NCI-H345 treated with DMSO at 0.1 percent for 48 hours (cell line): ENCODE data around the gene PLA2G6.

Experiments used
- DNase-seq: peaks from one replicate; lab custom pipeline; 2025; ENCODE audit not compliant: unreplicated experiment; lab: John Stamatoyannopoulos, UW

The PLA2G6 gene, protein sequence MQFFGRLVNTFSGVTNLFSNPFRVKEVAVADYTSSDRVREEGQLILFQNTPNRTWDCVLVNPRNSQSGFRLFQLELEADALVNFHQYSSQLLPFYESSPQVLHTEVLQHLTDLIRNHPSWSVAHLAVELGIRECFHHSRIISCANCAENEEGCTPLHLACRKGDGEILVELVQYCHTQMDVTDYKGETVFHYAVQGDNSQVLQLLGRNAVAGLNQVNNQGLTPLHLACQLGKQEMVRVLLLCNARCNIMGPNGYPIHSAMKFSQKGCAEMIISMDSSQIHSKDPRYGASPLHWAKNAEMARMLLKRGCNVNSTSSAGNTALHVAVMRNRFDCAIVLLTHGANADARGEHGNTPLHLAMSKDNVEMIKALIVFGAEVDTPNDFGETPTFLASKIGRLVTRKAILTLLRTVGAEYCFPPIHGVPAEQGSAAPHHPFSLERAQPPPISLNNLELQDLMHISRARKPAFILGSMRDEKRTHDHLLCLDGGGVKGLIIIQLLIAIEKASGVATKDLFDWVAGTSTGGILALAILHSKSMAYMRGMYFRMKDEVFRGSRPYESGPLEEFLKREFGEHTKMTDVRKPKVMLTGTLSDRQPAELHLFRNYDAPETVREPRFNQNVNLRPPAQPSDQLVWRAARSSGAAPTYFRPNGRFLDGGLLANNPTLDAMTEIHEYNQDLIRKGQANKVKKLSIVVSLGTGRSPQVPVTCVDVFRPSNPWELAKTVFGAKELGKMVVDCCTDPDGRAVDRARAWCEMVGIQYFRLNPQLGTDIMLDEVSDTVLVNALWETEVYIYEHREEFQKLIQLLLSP

DNA sequence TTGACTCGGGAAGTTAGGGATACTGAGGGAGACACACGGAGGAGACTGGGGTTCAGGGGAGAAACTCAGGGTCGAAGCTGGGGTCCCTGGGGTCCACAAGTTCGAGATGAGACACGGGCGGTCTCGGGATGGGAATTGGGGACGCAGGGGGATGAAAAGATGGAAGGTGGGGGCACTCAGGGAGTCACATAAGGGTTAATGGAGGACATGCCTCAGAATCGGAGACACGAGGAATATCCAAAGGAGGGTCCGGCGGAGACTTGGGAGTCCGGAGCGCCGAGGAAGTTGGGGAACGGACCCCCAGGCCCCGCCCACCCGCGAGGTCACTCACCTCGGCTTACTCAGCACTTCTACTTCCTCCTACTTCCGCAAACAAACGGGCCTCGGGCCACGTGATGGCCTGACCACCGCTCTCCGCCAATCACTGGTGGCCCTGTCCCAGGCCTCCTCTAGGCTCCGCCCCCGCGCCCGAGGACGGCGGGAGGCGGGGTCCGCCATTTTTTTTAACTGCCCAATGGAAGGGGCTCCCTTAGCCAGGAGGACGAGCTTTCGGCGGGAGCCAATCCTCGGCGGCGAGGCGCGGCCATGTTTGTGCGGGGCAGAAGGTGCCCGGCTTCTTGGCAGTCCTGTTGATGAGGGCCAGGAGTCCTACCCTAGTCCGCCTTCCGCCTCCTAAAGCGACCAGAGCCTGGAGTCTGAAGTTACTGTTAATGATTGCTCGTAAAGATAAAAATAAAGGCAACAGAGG, at the start of gene PLA2G6:
Gene PLA2G6, minus strand, starts transcription at position 378 of the 748 bp plus-strand sequence. CDS start 12,404 bp downstream, outside the sequence.
- peak; percentile 93 for DNase-seq

DNA sequence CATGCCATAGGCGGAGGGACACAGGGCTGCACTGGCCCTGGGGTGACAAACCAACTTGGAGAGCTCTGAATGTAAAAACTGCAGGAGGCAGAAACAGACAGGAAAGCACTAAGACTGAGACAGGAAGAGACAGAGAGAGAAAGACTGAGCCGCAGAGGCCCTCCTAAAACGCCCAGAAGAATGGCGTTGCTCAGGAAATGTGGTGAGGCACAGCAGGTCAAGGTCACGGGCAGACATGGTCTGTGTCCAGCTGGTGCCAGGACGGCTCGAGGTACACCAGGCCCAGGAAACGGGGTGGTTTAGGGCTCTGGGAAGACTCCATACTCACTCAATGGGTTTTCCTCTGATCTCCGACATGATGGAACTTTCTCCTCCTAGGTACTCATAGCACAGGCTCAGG, 49.3 kb upstream of the PLA2G6 start:
- no peak for DNase-seq

DNA sequence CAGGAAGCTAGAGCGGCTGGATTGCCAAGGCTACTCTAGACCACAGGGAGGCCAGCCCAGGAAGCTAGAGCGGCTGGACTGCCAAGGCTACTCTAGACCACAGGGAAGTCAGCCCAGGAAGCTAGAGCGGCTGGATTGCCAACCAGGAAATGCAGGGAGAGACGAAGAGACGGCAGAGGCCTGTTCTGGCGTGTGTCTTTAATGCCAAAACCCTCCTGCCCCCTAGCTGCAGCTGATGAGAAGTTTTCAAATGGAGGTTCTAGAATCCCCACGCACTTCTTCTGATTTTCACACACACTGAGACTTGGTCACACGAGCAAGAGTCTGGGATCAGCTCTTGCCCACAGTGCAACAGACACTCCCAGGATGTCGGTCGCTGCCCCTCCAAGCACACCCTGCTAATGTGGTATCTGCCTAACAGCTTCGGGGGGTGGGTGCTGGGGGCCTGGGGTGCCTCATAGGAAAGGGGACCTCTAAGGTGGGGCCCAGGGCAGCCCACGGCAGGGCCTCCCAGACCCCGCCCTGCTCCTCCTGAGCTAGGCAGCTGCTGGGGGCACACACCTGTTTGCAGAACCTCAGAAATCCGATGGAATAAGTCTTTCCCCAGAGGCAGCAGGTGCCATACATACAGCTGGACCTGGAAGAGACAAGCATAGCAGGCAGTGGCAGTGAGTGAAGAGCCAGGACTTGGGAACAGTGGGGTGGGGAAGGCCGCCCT, 48.6 kb upstream of the PLA2G6 start:
- no peak for DNase-seq

DNA sequence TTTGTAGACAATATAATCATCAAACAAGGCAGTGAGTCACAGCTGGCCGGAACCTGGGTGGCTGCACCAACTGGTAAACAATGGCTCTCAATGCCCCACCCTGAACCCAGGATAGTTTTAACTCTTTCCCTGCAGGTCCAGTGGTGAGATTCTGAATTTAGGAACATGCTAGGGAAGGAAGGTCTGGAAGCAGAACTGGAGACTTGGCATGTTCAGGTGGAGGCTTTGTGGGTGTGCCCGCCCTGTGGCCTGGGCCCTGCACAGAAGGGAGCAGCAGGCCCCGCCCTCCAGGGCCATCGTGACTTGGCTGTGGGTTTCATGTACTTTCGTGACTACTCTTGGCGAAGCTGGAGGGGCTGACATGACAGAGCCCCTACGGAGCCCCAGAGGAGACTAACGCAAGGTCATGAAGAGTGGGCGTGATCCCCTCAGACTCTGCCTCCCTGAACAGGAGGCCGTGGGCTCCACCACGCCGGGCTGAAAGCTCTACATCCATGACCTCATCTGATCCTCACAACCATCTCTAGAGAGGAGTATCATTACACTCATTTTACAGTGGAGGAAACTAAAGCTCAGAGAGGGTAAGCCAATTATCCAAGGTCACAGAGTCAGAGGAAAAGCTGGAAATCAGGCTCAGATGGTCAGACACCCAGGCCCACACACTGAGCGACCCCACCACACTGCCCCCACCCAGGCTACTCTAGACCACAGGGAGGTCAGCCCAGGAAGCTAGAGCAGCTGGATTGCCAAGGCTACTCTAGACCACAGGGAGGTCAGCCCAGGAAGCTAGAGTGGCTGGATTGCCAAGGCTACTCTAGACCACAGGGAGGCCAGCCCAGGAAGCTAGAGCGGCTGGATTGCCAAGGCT, 47.5 kb upstream of the PLA2G6 start:
- no peak for DNase-seq

DNA sequence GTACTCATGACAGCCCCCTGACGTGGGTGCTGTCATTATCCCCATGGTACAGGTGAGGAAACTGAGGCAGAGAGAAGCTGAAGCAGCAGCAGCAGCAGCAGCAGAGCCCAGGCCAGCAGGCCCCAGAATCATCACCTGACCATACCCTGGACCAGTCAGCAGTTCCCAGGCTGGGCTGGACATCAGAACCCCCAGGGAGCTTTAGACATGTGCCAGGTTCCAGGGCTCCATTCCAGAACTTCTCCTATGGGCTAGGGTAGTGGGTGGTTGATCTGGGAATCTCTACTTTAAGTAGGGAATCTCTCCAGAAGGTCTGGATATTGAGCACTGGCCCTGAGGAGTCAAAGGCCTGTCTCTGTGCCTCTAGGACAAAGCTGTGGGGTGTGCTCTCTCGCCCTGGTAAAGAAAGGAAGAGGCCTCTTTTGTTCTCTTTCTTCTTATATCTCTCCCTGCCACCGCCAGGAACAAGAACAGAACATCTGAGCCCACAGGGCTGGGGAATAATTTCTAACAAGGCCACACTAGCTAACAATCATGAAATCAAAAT, 46.8 kb upstream of the PLA2G6 start:
- DNase-seq: no peak

DNA sequence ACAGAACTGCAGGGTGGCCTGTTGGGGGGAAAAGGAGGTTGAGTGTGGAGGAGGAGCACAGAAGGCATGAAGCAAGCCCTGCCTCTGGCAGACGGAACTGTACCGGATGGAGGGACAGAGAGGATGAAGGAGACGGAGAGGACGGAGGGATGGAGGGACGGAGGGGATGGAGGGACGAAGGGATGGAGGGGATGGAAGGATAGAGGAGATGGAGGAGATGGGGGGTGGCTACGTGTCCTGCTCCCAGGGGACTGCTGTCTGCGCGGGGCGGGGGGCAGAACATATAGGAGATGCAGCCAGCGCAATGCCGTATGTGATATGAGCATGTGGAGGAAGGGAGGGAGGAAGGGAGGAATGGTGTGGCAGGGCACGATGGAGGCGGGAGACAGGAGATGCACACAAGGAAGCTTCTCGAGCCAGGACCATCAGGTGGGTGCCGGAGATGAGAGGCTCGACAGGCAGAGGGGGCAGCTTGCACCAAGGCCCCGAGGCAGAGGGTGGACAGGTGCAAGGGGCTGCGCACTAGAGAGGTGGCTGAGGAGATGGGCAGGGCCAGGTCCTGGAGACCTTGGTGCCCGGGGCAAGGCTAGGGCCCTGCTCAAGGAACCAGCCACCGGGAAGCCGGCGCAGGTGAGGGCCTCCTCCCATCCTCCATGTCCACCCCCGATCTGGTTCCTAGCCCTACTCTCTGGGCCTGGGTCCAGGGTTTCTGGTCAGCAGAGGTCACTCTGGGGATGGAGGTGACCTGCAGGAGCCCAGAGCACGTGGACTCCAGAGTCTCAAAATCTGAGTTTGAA, 45.4 kb upstream of the PLA2G6 start:
- DNase-seq: no peak

DNA sequence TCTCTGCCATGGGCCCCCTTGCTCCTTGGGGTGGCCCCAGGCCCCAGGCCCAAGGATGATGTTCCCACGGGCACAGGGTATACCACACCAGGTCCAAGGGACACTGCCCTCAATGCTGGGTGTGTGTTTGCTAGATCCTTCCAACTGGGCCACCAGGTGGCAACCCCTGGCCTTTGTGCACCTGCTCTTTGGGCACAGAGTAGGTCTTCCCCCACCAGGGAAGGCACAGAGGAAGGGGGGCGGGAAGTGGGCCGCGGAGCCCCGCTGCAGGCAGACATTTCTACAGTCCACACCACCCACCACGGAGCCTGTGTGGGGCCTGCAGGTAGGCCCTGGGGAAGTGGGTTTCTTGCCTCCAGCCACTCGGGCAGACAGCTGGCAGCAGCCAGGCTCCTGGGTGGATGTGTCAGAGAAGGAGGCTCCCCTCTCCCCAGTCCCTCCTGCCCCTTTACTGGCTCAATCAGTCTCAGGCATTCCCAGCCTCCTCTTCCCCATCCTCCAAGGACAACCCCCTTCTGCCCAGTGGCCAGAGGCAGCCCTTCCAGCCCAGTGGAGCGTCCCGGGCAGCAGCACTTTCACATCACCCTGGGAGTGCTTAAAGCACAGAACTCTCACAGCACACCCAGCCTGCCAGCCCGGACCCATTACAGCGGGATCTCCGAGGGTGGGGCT, 41.8 kb upstream of the PLA2G6 start:
- DNase-seq: no peak

DNA sequence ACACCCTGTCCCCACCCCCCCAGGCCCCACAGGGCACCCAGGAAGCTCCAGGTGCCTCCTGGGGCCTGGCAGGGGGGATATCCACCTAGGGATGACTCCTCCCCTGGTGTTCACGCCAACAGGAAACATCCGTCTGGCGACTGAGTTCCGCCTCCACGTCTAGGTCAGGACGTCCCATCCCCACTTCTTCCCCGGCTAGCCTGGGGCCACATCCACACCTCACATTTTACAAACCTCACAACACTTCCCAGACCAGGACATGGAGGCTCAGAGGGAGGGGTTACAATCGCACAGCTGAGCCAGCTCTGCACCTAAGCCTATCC, 41.1 kb upstream of the PLA2G6 start:
- DNase-seq: no peak

DNA sequence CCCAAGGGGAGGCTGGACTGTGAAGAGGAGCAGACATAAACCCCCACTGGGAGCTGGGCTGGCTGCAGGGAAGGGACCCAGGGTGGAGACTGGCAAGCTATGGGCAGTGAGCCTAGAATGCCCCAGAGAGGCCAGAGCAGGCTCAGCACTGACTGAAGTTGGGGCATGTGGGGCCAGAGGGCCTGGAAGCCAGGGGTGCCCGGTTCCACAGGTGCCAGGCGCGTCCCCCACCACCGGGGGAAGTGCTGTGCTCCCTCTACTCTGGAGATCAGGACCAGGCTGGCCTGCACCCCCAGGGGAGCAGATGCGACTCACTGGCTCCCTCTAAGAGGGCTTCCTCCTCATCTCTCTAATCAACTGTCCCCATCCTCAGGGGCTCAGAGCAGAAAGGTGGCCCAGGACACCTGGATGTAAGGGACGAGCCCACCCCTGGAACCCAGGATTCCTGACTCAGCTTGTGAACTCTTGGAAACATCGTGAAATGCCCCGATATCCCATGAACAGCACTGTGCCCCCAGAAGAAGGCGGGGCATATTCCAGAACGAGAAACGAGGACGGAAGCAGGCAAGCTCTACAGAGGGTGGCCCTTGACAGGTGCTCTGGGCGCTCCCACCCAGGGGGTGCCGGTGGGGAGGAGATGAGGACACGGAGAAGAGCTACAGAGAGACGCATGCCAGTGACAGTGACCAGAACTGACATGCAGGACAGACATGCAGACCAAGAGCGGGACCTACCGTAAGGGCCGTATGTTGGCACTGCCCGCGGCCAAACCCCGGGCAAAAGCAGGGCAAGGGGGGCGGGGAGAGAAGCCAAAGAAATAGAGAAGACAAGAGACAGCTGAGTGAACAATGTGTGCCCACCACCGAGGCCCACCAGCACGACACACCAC, 40.5 kb upstream of the PLA2G6 start:
- no peak for DNase-seq

DNA sequence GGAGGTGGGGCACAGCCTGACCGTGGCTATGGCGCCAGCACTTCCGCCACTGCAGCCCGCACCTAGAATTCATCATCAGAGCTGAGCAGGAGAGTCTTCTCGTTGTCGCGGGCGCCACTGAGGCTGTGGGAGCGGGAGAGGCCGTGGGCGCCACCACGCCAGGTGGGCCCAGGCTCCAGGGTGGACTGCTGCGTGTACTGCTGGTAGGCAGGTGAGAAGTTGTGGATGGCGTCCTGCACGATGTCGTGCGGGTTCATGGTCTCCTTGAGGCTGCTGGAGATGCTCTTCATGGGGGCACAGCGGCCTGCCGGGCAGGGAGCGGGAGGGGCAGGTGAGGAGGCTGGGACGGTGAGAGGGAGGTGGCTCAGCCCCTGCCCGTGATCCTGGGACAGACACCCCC, 39.8 kb upstream of the PLA2G6 start:
- DNase-seq: no peak

DNA sequence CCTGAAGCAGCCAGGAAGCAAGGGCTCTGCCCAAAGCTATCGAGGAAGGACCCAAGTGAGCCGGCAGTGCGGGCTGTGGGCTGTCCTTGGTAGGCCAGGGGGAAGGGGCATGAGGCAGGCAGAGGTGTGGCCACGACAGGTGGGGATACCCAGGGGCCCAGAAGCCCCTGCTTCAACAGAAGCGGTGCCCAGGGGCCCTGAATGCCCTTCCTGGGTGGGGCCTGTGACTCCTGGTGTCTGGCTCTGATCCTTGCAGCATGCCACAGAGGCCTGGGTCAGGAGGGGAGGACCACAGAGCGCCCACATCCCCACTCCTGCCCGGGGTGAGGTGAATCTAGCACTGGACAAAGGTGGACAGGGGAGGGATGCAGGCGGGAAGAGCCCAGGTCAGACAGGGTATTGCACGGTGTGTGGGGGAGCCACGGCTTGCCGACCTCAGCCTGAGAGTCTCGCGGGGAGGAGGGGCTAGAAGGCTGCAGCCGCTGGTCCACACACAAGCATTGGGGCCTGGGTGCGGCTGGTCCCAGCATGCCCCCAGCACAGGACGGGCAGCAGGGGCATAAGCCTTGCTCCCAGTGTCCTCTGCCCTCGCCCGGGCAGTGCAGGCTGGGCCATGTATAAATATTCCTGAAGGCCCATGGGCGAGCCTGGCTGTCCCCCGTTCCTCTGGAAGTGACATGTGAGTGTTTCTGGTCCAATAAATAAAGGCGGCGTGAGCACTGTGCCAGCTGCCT, 39.2 kb upstream of the PLA2G6 start:
- no peak for DNase-seq

DNA sequence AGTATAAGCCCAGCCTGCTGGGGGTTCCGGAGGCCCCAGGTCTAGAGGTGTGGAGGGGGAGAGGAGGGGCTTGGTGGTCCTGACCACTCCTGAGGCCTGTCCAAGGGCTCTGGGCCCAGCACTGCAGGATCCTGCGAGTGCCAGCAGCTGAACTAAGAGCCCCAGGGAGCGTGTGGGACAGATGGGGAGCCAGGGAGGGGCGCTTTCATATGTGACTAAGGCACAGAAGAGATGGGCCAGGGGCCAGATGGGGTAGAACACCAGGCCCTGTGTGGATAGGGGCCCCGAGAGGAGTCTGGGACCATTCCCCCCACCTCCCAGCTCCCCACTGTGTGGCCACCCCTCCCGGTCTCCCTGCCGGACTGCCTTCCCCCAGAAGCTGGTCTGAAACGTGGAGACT, 38.5 kb upstream of the PLA2G6 start:
- DNase-seq: no peak

DNA sequence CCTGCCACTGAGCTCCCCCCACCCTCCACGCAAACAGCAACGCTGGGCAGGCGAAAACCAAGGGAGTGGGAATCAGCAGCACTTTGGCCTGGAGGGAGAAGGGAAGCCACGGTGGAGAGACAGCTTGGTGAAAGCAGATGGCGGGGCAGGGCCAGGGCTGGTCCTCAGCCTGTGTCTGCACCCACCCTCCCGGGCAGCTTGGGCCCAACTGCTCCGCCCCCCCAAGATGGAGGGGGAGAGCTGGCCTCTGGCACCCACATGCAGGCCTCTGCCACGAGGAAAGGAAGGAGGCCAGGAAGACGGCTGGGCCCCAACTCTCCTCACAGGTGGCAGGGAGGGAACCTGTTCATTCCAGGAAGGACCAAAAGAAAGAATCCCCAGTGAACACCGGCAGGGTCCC, 38.0 kb upstream of the PLA2G6 start:
- no peak for DNase-seq

DNA sequence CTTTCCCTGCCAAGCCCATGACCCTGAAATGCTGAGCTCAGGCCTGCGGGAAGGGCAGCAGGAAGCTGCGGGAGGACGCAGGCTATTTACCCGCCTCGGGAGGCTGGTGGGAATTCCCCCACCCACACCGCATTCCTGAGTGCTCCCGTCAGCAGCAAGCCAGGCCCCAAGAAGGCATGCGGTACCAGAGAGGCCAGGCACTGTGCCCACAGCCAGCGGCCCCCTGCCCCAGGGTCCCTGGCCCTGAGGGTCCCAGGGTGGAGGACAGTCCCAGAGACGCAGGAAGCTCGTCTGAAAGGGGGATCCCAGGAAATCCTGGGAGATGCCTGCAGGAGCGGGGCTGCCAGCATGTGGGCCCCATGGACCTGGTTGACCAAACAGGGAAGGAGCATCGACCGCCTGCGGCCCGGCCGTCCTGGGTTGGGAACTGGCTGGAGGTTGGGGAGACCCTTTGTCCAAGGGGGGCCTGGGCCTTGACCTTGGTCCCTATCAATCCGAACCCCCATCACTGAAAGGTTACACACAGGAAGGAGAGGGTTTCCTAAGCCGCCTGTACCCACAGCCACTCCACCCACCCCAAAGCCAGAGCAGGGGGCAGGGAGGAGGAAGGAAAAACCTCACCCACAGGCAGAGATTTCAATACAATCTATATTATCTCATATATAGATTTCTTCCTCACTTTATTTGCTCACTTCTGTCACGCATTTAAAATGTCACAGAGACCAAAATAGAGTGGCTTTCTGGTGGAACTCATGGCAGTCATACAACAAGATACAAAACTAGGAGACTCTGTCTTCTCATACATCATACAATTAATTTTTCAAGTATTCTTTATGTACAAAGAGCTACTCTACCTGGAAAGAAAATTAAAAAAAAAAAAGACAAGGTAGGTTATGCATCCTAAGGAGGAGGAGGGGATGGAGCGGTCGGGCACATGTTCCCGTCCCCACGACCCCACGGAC, 37.3 kb upstream of the PLA2G6 start:
- no peak for DNase-seq

DNA sequence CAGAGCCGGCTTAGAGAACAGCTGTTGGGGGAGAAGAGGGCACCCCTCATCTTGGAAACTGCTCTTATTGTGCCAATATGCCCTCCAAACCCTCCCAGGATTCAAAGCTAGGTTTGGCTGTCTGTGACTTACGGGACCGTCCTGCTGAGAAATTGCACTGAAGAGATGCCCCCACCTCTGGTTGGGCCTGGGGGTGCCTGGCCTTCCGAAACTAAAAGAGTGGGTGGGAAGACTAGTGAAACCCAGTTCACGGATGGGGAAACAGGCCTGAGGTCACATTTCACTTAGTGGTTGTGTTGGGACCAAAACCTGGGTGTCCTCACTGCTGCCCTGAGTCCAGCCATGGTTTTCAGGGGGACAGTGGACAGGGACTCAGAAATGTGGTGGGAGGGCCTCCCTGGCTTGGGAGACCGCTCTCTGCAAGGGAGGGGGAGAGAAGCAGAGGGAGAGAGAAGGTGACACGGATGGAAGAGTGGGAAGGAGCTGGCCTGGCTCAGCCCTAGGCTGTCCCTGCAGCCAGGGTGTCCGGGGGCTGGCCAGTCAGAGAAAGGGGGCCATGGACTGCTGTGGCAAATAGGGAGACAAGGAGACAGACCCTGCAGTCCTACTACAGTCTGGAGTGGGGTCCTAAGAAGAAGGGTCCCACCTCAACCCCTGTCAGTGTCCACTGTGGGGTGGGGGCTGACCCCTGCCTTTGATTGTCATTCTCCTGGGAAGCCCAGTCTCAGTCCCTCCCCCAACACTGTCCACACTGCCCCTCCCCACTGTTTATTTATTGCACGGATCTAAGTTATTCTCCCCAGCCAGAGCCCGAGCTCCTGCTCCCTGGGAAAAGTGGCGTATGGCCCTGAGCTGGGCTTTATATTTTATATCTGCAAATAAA, 33.8 kb upstream of the PLA2G6 start:
- DNase-seq: no peak
